IMR-90 (cell line): ENCODE measurements around the gene GNAO1. TPM values are rescaled to one million over a fixed set of nuclear protein-coding genes. Genes with fewer than 3 reads are reported as not detected.

Experiments used
- ATAC-seq: fragments of 200-7000 bp; cut with Tn5 transposase; 2 replicates; pipeline ENCODE4 v1.9.1; 2020; ENCODE audit warnings: low read depth, mild to moderate bottlenecking, moderate library complexity
- BruUV-seq: library from RNA; stranded (reverse); fragments of 400-500 nt; replicated peaks from 2 replicates; lab custom pipeline; 2021; lab: Mats Ljungman, UMichigan
- CTCF ChIA-PET: fragments of 300-600 bp; formaldehyde crosslinking; extraction: SDS; loops from one replicate; lab custom pipeline; 2021; ENCODE audit warnings: antibody characterized with exemption; lab: Yijun Ruan, JAX
- POLR2A ChIA-PET: fragments of 300-600 bp; sonication (Branson Sonifier 250); formaldehyde crosslinking; loops from one replicate; lab custom pipeline; 2022; ENCODE audit warnings: antibody characterized with exemption; ENCODE audit not compliant: unreplicated experiment; lab: Charles Lee
- DNase-seq: peaks from one replicate; pipeline ENCODE4 v3.0.0; 2013
- H2AFZ ChIP-seq: replicated peaks from 2 replicates; pipeline ENCODE3; 2013; ENCODE audit warnings: low read length, mild to moderate bottlenecking; ENCODE audit not compliant: poor library complexity
- H2AK5ac ChIP-seq: 2 replicates; pipeline ENCODE4 v1.6.1; 2013; ENCODE audit warnings: low read depth, low read length, inconsistent platforms
- H2AK9ac ChIP-seq: replicated peaks from 2 replicates; pipeline ENCODE3; 2013; ENCODE audit warnings: mild to moderate bottlenecking, low read depth, low read length, moderate library complexity; ENCODE audit not compliant: poor library complexity
- H2BK120ac ChIP-seq: 2 replicates; pipeline ENCODE4 v1.6.1; 2013; ENCODE audit warnings: low read depth, low read length, inconsistent platforms
- H2BK15ac ChIP-seq: 3 replicates; pipeline ENCODE4 v1.6.1; 2013; ENCODE audit warnings: low read depth, low read length, inconsistent platforms
- H2BK20ac ChIP-seq: 2 replicates; pipeline ENCODE4 v1.6.1; 2013; ENCODE audit warnings: low read depth, mild to moderate bottlenecking, inconsistent platforms, low read length, moderate library complexity
- H2BK5ac ChIP-seq: 2 replicates; pipeline ENCODE4 v1.6.1; 2013; ENCODE audit warnings: mild to moderate bottlenecking, low read depth, low read length, inconsistent platforms; ENCODE audit not compliant: poor library complexity, severe bottlenecking
- H3K14ac ChIP-seq: replicated peaks from 2 replicates; pipeline ENCODE4 v1.6.1; 2013; ENCODE audit warnings: low read depth, low read length, inconsistent platforms
- H3K18ac ChIP-seq: 2 replicates; pipeline ENCODE4 v1.6.1; 2013; ENCODE audit warnings: low read depth, low read length, control low read depth
- H3K23ac ChIP-seq: 2 replicates; pipeline ENCODE4 v1.6.1; 2013; ENCODE audit warnings: low read depth, low read length, inconsistent platforms
- H3K27ac ChIP-seq: 2 replicates; pipeline ENCODE4 v1.5.1; 2013; ENCODE audit warnings: mild to moderate bottlenecking, control low read depth, low read length; ENCODE audit not compliant: insufficient read depth
- H3K27me3 ChIP-seq: 2 replicates; pipeline ENCODE4 v1.6.1; 2013; ENCODE audit warnings: low read length; ENCODE audit not compliant: control insufficient read depth, insufficient read depth
- H3K36me3 ChIP-seq: 2 replicates; pipeline ENCODE4 v1.6.1; 2013; ENCODE audit warnings: low read length, mixed read lengths; ENCODE audit not compliant: control insufficient read depth, insufficient read depth
- H3K4ac ChIP-seq: 2 replicates; pipeline ENCODE4 v1.6.1; 2013; ENCODE audit warnings: low read depth, low read length, inconsistent platforms
- H3K4me1 ChIP-seq: 2 replicates; pipeline ENCODE4 v1.6.1; 2013; ENCODE audit warnings: low read length, mixed read lengths; ENCODE audit not compliant: control insufficient read depth, insufficient read depth
- H3K4me2 ChIP-seq: 2 replicates; pipeline ENCODE4 v1.6.1; 2013; ENCODE audit warnings: low read depth, mild to moderate bottlenecking, control low read depth, low read length, moderate library complexity
- H3K4me3 ChIP-seq: 2 replicates; pipeline ENCODE4 v1.5.1; 2013; ENCODE audit warnings: low read depth, mild to moderate bottlenecking, control low read depth, low read length, moderate library complexity; ENCODE audit not compliant: insufficient read depth
- H3K56ac ChIP-seq: 2 replicates; pipeline ENCODE4 v1.6.1; 2013; ENCODE audit warnings: low read length, inconsistent platforms; ENCODE audit not compliant: insufficient read depth; ENCODE audit errors: extremely low read depth
- H3K79me1 ChIP-seq, 2 experiments: 2 replicates each; pipeline ENCODE4 v1.6.1; 2013; ENCODE audit warnings: low read length in 2 of 2, inconsistent platforms in 1 of 2, low read depth in 1 of 2
- H3K9ac ChIP-seq: 2 replicates; pipeline ENCODE4 v1.6.1; 2013; ENCODE audit warnings: low read depth, low read length, control low read depth
- H3K9me1 ChIP-seq: 2 replicates; pipeline ENCODE4 v1.6.1; 2013; ENCODE audit warnings: low read length, inconsistent platforms; ENCODE audit not compliant: insufficient read depth
- H3K9me3 ChIP-seq: 2 replicates; pipeline ENCODE4 v1.6.1; 2013; ENCODE audit warnings: low read length; ENCODE audit not compliant: control insufficient read depth, insufficient read depth
- H4K20me1 ChIP-seq: 2 replicates; pipeline ENCODE4 v1.6.1; 2013; ENCODE audit warnings: low read length, inconsistent platforms; ENCODE audit not compliant: insufficient read depth
- H4K5ac ChIP-seq: 2 replicates; pipeline ENCODE4 v1.6.1; 2013; ENCODE audit warnings: mild to moderate bottlenecking, low read depth, low read length, control low read depth
- H4K8ac ChIP-seq, 2 experiments: 2 replicates each; pipeline ENCODE4 v1.6.1; 2013; ENCODE audit warnings: low read depth in 2 of 2, low read length in 2 of 2, control low read depth in 1 of 2, inconsistent platforms in 1 of 2
- H4K91ac ChIP-seq: 2 replicates; pipeline ENCODE4 v1.6.1; 2013; ENCODE audit warnings: low read depth, low read length, inconsistent platforms; ENCODE audit not compliant: insufficient read depth
- BHLHE40 ChIP-seq: fragments of 150-350 bp; IDR thresholded peaks from 2 replicates; pipeline ENCODE4 v1.6.1; 2016; ENCODE audit warnings: mild to moderate bottlenecking, low read depth, low read length
- CEBPB ChIP-seq: IDR thresholded peaks from 2 replicates; pipeline ENCODE4 v1.6.1; 2012; ENCODE audit warnings: low read depth, low read length, improper control_type of control experiment
- CTCF ChIP-seq: conservative IDR thresholded peaks from 2 replicates; pipeline ENCODE4 v1.5.1; 2012; ENCODE audit warnings: mild to moderate bottlenecking, low read depth, low read length, improper control_type of control experiment
- ELK1 ChIP-seq: fragments of 150-350 bp; IDR thresholded peaks from 2 replicates; pipeline ENCODE4 v1.6.1; 2016; ENCODE audit warnings: low read depth, mild to moderate bottlenecking, low read length, moderate library complexity, borderline replicate concordance
- FOS ChIP-seq: fragments of 150-350 bp; IDR thresholded peaks from 2 replicates; pipeline ENCODE4 v1.6.1; 2016; ENCODE audit warnings: low read depth, low read length
- MAFK ChIP-seq: IDR thresholded peaks from 2 replicates; pipeline ENCODE4 v1.6.1; 2012; ENCODE audit warnings: low read depth, low read length, improper control_type of control experiment
- MAZ ChIP-seq: IDR thresholded peaks from 2 replicates; pipeline ENCODE4 v1.6.1; 2012; ENCODE audit warnings: low read depth, mild to moderate bottlenecking, low read length, improper control_type of control experiment, moderate library complexity, borderline replicate concordance
- MXI1 ChIP-seq: IDR thresholded peaks from 2 replicates; pipeline ENCODE4 v1.6.1; 2012; ENCODE audit warnings: low read depth, mild to moderate bottlenecking, low read length, moderate library complexity, borderline replicate concordance
- NFE2L2 ChIP-seq: fragments of 150-350 bp; IDR thresholded peaks from 2 replicates; pipeline ENCODE4 v1.6.1; 2016; ENCODE audit warnings: low read depth, mild to moderate bottlenecking, low read length
- POLR2A ChIP-seq: IDR thresholded peaks from 2 replicates; pipeline ENCODE4 v1.6.1; 2012; ENCODE audit warnings: mild to moderate bottlenecking, low read depth, low read length
- RAD21 ChIP-seq: IDR thresholded peaks from 2 replicates; pipeline ENCODE4 v1.6.1; 2012; ENCODE audit warnings: low read length, improper control_type of control experiment
- SMC3 ChIP-seq: fragments of 150-350 bp; IDR thresholded peaks from 2 replicates; pipeline ENCODE4 v1.6.1; 2016; ENCODE audit warnings: low read depth, mild to moderate bottlenecking, antibody characterized with exemption, low read length, moderate library complexity
- USF2 ChIP-seq: fragments of 150-350 bp; IDR thresholded peaks from 2 replicates; pipeline ENCODE4 v1.6.1; 2017; ENCODE audit warnings: mild to moderate bottlenecking, antibody characterized with exemption, low read length, low read depth
- WGBS, 2 experiments: methylation state at CpG; one replicate each; pipeline versions ENCODE4 v1.1.5 to v1.1.7; 2013; ENCODE audit warnings: missing lambda C conversion rate in 2 of 2; ENCODE audit not compliant: insufficient read length in 1 of 2; ENCODE audit errors: extremely low coverage in 2 of 2; 5-methylcytosine and 5-hydroxymethylcytosine counted together
- dilution Hi-C: fragments of 300-500 bp; cut with HindIII; formaldehyde crosslinking; loops from one replicate; pipeline ENCODE4 v1.14.3; 2018; ENCODE audit warnings: low sequenced_read_pairs; ENCODE audit not compliant: unreplicated experiment
- in situ Hi-C: fragments of 300-500 bp; cut with MboI; formaldehyde crosslinking; loops from 3 replicates; pipeline ENCODE4 v1.14.3; 2019; ENCODE audit warnings: low sequenced_read_pairs, inconsistent platforms, mixed read lengths
- intact Hi-C: fragments of 100-400 bp; cut with micrococcal nuclease; formaldehyde crosslinking; loops from 2 replicates; pipeline ENCODE4 v1.10.0; 2022
- polyA plus RNA-seq, 3 experiments: library from polyadenylated mRNA; depleted of rRNA; stranded (reverse); fragments of >200 nt; gene quantifications; 2 replicates each; pipeline ENCODE4 v1.2.3, GENCODE V29; 2012; ENCODE audit warnings: low replicate concordance in 1 of 3
- total RNA-seq: library from RNA; depleted of rRNA; stranded (reverse); fragments of >200 nt; gene quantifications from 2 replicates; pipeline ENCODE4 v1.2.3, GENCODE V29; 2012

The GNAO1 gene
- total and polyA plus RNA-seq, 2 of the 4 experiments (the other 2 are of a cell fraction): under 0.01 to 0.07 TPM

DNA sequence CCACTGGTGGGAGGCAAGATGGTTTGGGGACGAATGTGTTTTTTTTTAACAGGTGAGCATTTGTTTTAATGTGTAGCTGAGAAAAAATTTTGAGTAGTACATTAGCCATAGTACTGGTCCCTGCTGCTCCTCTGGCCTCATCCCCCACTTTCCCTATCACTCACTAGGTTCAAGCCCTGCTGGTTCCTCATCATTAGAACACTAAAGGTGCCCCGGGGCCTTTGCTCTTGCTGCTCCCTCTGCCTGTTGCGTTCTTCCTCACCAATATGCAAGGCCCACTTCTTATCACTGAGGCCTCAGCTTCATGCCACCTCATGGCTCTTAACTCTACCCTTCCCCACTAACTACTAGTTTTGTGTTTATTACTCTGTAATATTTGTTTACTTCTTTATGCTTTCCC, 74.5 kb downstream of the GNAO1 start:
- dilution Hi-C loops: no loop called here
- intact Hi-C loops: no loop called here
- WGBS, 2 experiments: no CpG with 5 or more reads among the region's 3 CpGs
- no peaks in the 10 kb centered on the region for H3K79me1 ChIP-seq
- H2BK20ac ChIP-seq: no peak overlapping the region
- H3K23ac ChIP-seq: no peak overlapping the region
- H2AFZ ChIP-seq: no peak overlapping the region
- no peak overlapping the region for H4K5ac ChIP-seq
- no peaks in the 10 kb centered on the region for H3K9me3 ChIP-seq
- no peak overlapping the region for H2BK15ac ChIP-seq
- H3K36me3 ChIP-seq: no peaks in the 10 kb centered on the region
- no peak overlapping the region for H2BK5ac ChIP-seq
- peaks cover 11% of the 10 kb centered on the region for H3K4me1 ChIP-seq
- no peak overlapping the region for H4K91ac ChIP-seq
- H2AK9ac ChIP-seq: no peak overlapping the region
- in situ Hi-C loops: no loop called here
- no peak overlapping the region for H2BK120ac ChIP-seq
- no peak overlapping the region for H3K56ac ChIP-seq
- H3K9me1 ChIP-seq: peaks cover 6% of the 10 kb centered on the region; the same call in 1 of the 2 replicates
- H4K20me1 ChIP-seq: no peaks in the 10 kb centered on the region
- no peak overlapping the region for H3K14ac ChIP-seq
- DNase-seq: no peak
- H3K9ac ChIP-seq: no peak overlapping the region
- no peak for ATAC-seq
- no peak overlapping the region for H3K4me3 ChIP-seq
- H3K27me3 ChIP-seq: peaks cover 16% of the 10 kb centered on the region
- TF ChIP-seq CTCF (no peak), MAZ (no peak), ELK1 (no peak), BHLHE40 (no peak), USF2 (no peak), POLR2A (no peak), RAD21 (no peak), FOS (no peak), MAFK (no peak), MXI1 (no peak), SMC3 (no peak), NFE2L2 (no peak), CEBPB (no peak)
- CTCF ChIA-PET: interaction anchor here (0.5 kb wide), 1 partner anchor 28 kb away, joined by 3 read pairs; no protein-coding TSS in a partner anchor
- H2AK5ac ChIP-seq: no peak overlapping the region
- POLR2A ChIA-PET: no interaction called here
- no peak overlapping the region for H4K8ac ChIP-seq
- no TSS peak for BruUV-seq
- no peak overlapping the region for H3K4ac ChIP-seq
- H3K4me2 ChIP-seq: no peak overlapping the region
- H3K18ac ChIP-seq: no peak overlapping the region
- no peak overlapping the region for H3K27ac ChIP-seq
